Upper lobe of right lung (tissue), 1 donor: Measurements from ENCODE around the gene WDR55. TPM values are rescaled to one million over a fixed set of nuclear protein-coding genes. Genes with fewer than 3 reads are reported as not detected.
"Not testable (repeated sequence)": the region's sequence is repeated elsewhere in the genome, so short reads cannot be mapped to it uniquely, and the experiment has no call there.

Experiments used
- ATAC-seq: fragments of 200-7000 bp; cut with Tn5 transposase; one replicate; pipeline ENCODE4 v1.9.1; 2020; ENCODE audit warnings: mild to moderate bottlenecking, moderate library complexity
- DNase-seq: peaks from one replicate; pipeline ENCODE4 v3.0.0-alpha.2; 2020
- H3K27ac ChIP-seq: fragments of 200-600 bp; one replicate; pipeline ENCODE4 v1.8.0; 2022
- H3K27me3 ChIP-seq: fragments of 200-600 bp; one replicate; pipeline ENCODE4 v1.8.0; 2022; ENCODE audit warnings: mild to moderate bottlenecking
- H3K36me3 ChIP-seq: fragments of 200-600 bp; one replicate; pipeline ENCODE4 v1.8.0; 2022
- H3K4me1 ChIP-seq: fragments of 200-600 bp; one replicate; pipeline ENCODE4 v1.8.0; 2022
- H3K4me3 ChIP-seq: fragments of 200-600 bp; one replicate; pipeline ENCODE4 v1.8.0; 2022; ENCODE audit warnings: mild to moderate bottlenecking
- H3K9me3 ChIP-seq: fragments of 200-600 bp; one replicate; pipeline ENCODE4 v1.8.0; 2022
- CTCF ChIP-seq: fragments of 200-600 bp; IDR thresholded peaks from one replicate; pipeline ENCODE4 v1.8.0; 2022; ENCODE audit warnings: antibody characterized with exemption
- intact Hi-C: fragments of 100-400 bp; cut with DNase I; formaldehyde crosslinking; loops from one replicate; pipeline ENCODE4 v1.11.0; 2022
- total RNA-seq: library from RNA; stranded (reverse); fragmentation: NEBNext Ultra II Directional; extraction: Animal tissue kit (Norgen Biotek cat#: 25700); gene quantifications from one replicate; pipeline ENCODE4 v1.2.1, GENCODE V29; 2021
- donor health status: DM: no; HTN: yes; CAD: no; lungs with severe emphysema.

WDR55 gene
- total RNA-seq, 1 donor from 2014 or later = 23.4 TPM

DNA sequence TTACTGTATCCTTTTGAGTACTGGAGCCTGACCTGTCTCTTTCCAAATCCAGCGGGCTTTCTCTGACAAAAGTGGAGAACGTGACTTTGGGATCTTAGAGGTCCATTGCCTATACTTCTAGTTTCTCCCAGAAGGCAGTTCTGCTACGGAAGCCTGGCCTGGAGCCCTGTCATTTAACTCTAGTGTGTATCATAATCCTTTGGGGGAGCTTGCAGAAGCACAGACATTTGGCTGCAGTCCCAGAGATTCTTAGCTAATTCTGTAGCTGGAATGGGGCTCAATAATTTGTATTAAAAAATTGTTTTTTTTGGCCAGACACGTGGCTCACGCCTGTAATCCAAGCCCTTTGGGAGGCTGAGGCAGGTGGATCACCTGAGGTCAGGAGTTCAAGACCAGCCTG is 29.6 kb downstream of the WDR55 start:
- no peaks in the 10 kb centered on the region for H3K9me3 ChIP-seq
- DNase-seq (no peak), ATAC-seq (no peak)
- H3K4me3 ChIP-seq = no peak overlapping the region
- intact Hi-C loops = no loop called here
- TF ChIP-seq CTCF = no peak
- H3K27me3 ChIP-seq = no peaks in the 10 kb centered on the region
- H3K36me3 ChIP-seq = peaks cover 60% of the 10 kb centered on the region
- no peak overlapping the region for H3K27ac ChIP-seq
- peaks cover 27% of the 10 kb centered on the region for H3K4me1 ChIP-seq

- H3K36me3 ChIP-seq = peaks cover 70% of the 10 kb centered on the region
- DNase-seq (no peak), ATAC-seq (no peak)
- intact Hi-C loops = no loop called here
- TF ChIP-seq CTCF = no peak
- H3K4me1 ChIP-seq = peaks cover 28% of the 10 kb centered on the region
- no peaks in the 10 kb centered on the region for H3K27me3 ChIP-seq
- no peak overlapping the region for H3K27ac ChIP-seq
- H3K9me3 ChIP-seq = no peaks in the 10 kb centered on the region
- no peak overlapping the region for H3K4me3 ChIP-seq
Measured at GRCh38 chr5:140696891-140697492, 32.3 kb downstream of the WDR55 start.

DNA sequence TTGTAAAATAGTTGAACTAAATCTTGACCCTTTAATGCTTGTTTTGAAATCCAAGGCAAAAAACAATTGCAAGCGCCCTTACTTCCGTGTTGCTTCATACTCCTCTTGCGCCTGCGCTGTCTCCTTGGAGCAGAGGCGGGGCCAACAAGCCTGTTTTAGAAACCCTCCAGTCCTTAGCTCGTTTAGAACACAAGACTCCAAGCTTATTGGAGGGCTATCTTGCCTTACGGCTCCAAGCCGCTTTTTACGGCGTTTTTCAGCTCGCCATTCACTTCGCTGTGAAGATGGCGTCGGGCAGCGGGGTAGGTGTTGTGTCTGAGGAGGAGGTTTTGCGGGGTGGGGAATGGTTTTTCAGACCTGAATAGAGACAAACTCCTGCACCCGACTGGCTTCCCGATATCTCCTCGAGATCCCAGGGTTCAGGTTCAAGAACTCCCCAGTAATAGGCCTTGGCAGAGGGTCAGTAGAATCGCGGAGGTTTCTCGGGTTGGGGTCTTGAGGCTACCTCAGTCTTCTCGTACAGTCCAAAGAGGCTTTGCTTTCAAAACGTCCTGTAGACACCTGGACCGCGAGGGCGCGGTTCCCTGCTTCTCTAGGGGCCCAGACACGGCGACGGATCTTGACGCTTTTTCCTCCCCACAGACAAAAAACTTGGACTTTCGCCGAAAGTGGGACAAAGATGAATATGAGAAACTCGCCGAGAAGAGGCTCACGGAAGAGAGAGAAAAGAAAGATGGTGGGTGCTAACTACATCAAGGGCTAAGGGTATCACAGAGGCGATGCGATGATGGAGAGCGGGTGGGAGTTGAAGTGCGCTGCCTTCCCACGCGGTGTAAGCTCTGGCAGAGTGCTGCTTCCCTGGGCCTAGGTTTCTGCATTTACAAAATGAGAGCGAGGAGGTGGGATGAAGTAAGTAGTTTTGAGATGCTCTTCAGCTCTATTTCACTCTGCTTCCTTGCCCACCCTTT is 35.8 kb downstream of the WDR55 start, which contains the start of gene ZMAT2:
Gene ZMAT2, plus strand, starts transcription at position 271 of the 968 bp plus-strand sequence. Its CDS starts 14 bp downstream, at position 285.
- TF ChIP-seq CTCF = no peak
- peaks cover 83% of the 10 kb centered on the region for H3K36me3 ChIP-seq
- H3K27me3 ChIP-seq = no peaks in the 10 kb centered on the region
- H3K9me3 ChIP-seq = no peaks in the 10 kb centered on the region
- peak within 1 kb of the TSS; percentile 90 for H3K4me3 ChIP-seq
- DNase-seq (peak; percentile 95), ATAC-seq (peak; percentile 99)
- peak within 1 kb of the TSS; percentile 80 for H3K27ac ChIP-seq
- peaks cover 12% of the 10 kb centered on the region for H3K4me1 ChIP-seq
- intact Hi-C loops = no loop called here

- no peak overlapping the region for H3K4me3 ChIP-seq
- intact Hi-C loops = no loop called here
Measured at GRCh38 chr5:140707812-140708211, 43.1 kb downstream of the WDR55 start.

DNA sequence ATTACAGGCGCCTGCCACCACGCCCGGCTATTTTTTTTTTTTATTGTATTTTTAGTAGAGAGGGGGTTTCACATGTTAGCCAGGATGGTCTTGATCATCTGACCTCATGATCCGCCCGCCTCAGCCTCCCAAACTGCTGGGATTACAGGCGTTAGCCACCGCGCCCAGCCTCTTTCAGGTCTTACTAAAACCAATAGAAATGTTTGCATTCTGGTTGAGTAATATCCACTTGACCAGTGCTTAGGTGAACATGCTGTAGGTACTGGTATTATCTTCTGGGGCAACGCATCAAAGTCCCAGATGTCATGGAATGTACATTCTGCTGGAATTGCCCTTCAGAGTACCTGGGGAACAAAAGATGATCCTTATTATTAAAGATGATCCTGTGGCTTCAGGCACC is 44.1 kb downstream of the WDR55 start:
- Histone ChIP-seq H3K36me3 (peaks cover 36% of the 10 kb centered on the region), H3K4me1 (peaks cover 11% of the 10 kb centered on the region)
- H3K27ac ChIP-seq, DNase-seq, H3K27me3 ChIP-seq, ATAC-seq, H3K9me3 ChIP-seq, intact Hi-C loops, H3K4me3 ChIP-seq: not testable (repeated sequence)

More at GRCh38 chr5:140707812-140708211, 43.1 kb downstream of the WDR55 start:
- H3K36me3 ChIP-seq = peaks cover 46% of the 10 kb centered on the region
- peaks cover 11% of the 10 kb centered on the region for H3K4me1 ChIP-seq
- ATAC-seq (no peak), DNase-seq (no peak)
- no peaks in the 10 kb centered on the region for H3K27me3 ChIP-seq
- no peak overlapping the region for H3K27ac ChIP-seq
- TF ChIP-seq CTCF = no peak
- no peaks in the 10 kb centered on the region for H3K9me3 ChIP-seq
